Keratinocyte (primary cell): ENCODE measurements around the gene BMPER. TPM values are rescaled to one million over a fixed set of nuclear protein-coding genes. Genes with fewer than 3 reads are reported as not detected.

Experiments used
- DNase-seq: peaks from one replicate; pipeline ENCODE4 v3.0.0-alpha.2; 2011; ENCODE audit warnings: low read depth, missing footprints, low spot score
- FAIRE-seq: peaks from 2 replicates; lab custom pipeline; 2011; peaks lifted over from hg19 to GRCh38; lab: Jason Lieb, UNC
- H2AFZ ChIP-seq: 2 replicates; pipeline ENCODE4 v1.6.0; 2012; ENCODE audit warnings: low read length, control low read depth, inconsistent platforms; ENCODE audit not compliant: control insufficient read depth
- H3K27ac ChIP-seq: 2 replicates; pipeline ENCODE4 v1.5.1; 2011; ENCODE audit warnings: low read length; ENCODE audit not compliant: control insufficient read depth, insufficient read depth
- H3K27me3 ChIP-seq: 3 replicates; pipeline ENCODE4 v1.6.0; 2011; ENCODE audit warnings: low read length; ENCODE audit not compliant: control insufficient read depth, insufficient read depth; ENCODE audit errors: extremely low read depth
- H3K36me3 ChIP-seq, 2 experiments: 2 replicates in 1 of 2; 3 replicates in 1 of 2; pipeline ENCODE4 v1.5.1; 2011; ENCODE audit warnings: low read length in 2 of 2, mild to moderate bottlenecking in 1 of 2; ENCODE audit not compliant: control insufficient read depth in 2 of 2, insufficient read depth in 2 of 2; ENCODE audit errors: extremely low read depth in 1 of 2
- H3K4me1 ChIP-seq: 3 replicates; pipeline ENCODE4 v1.5.1; 2011; ENCODE audit warnings: low read length; ENCODE audit not compliant: control insufficient read depth, insufficient read depth; ENCODE audit errors: extremely low read depth
- H3K4me2 ChIP-seq: 3 replicates; pipeline ENCODE4 v1.6.0; 2011; ENCODE audit warnings: low read depth, low read length; ENCODE audit not compliant: control insufficient read depth, insufficient read depth; ENCODE audit errors: extremely low read depth
- H3K4me3 ChIP-seq, 3 experiments: fragments of 200-600 bp in 1 of 3; sonication (generic) in 1 of 3; 2 replicates in 2 of 3; 3 replicates in 1 of 3; pipeline ENCODE4 v1.5.1; 2011 to 2016; ENCODE audit warnings: low read length in 3 of 3, mild to moderate bottlenecking in 3 of 3, control low read depth in 2 of 3, inconsistent platforms in 1 of 3, low read depth in 1 of 3, mixed read lengths in 1 of 3, mixed run types in 1 of 3, moderate library complexity in 1 of 3; ENCODE audit not compliant: control insufficient read depth in 2 of 3, insufficient read depth in 2 of 3; ENCODE audit errors: extremely low read depth in 1 of 3
- H3K79me2 ChIP-seq: 2 replicates; pipeline ENCODE4 v1.6.0; 2012; ENCODE audit warnings: low read length; ENCODE audit not compliant: control insufficient read depth, insufficient read depth
- H3K9ac ChIP-seq: 3 replicates; pipeline ENCODE4 v1.6.0; 2011; ENCODE audit warnings: low read length; ENCODE audit not compliant: control insufficient read depth, insufficient read depth; ENCODE audit errors: extremely low read depth
- H3K9me1 ChIP-seq: 3 replicates; pipeline ENCODE4 v1.6.0; 2011; ENCODE audit warnings: low read length; ENCODE audit not compliant: control insufficient read depth, insufficient read depth; ENCODE audit errors: extremely low read depth
- H3K9me3 ChIP-seq: 2 replicates; pipeline ENCODE4 v1.5.1; 2012; ENCODE audit warnings: low read depth, low read length; ENCODE audit not compliant: control insufficient read depth
- H4K20me1 ChIP-seq: 3 replicates; pipeline ENCODE4 v1.6.0; 2011; ENCODE audit warnings: low read length; ENCODE audit not compliant: control insufficient read depth, insufficient read depth; ENCODE audit errors: extremely low read depth
- EZH2 ChIP-seq: IDR thresholded peaks from one replicate; pipeline ENCODE4 v1.6.1; 2012; ENCODE audit warnings: inconsistent platforms, mild to moderate bottlenecking, low read length, moderate library complexity
- dilution Hi-C: fragments of 300-500 bp; cut with MboI; formaldehyde crosslinking; loops from one replicate; pipeline ENCODE4 v1.7.0; 2020; ENCODE audit warnings: low sequenced_read_pairs; ENCODE audit not compliant: extremely low pct_ligation_motif_present
- polyA plus RNA-seq, 5 experiments: library from polyadenylated mRNA; depleted of rRNA in 3 of 5; stranded (reverse) in 3 of 5; stranded (forward) in 1 of 5; unstranded in 1 of 5; fragments of >200 nt; gene quantifications; 1 replicate in 1 of 5; 2 replicates in 3 of 5; 3 replicates in 1 of 5; pipeline versions ENCODE4 v1.2.1 to v1.2.3, GENCODE V29; 2011 to 2012; ENCODE audit warnings: missing spikeins in 2 of 5, low read depth in 1 of 5, low replicate concordance in 1 of 5
- TF ChIP-seq, protein P1 (sequence below), 3 experiments: IDR thresholded peaks in 1 of 3; conservative IDR thresholded peaks in 1 of 3; optimal IDR thresholded peaks in 1 of 3; 2 replicates in 2 of 3; 3 replicates in 1 of 3; pipeline versions ENCODE3 to v1.5.1; 2011; ENCODE audit warnings: low read length in 3 of 3, mild to moderate bottlenecking in 3 of 3, moderate library complexity in 2 of 3, control low read depth in 1 of 3, inconsistent platforms in 1 of 3; ENCODE audit not compliant: insufficient read depth in 2 of 3; ENCODE audit errors: extremely low read depth in 1 of 3

BMPER gene
- polyA plus RNA-seq, 1 donor (not counting 4 experiments of a cell fraction or from before 2014, with no cell fraction given) = 0.67 TPM

DNA sequence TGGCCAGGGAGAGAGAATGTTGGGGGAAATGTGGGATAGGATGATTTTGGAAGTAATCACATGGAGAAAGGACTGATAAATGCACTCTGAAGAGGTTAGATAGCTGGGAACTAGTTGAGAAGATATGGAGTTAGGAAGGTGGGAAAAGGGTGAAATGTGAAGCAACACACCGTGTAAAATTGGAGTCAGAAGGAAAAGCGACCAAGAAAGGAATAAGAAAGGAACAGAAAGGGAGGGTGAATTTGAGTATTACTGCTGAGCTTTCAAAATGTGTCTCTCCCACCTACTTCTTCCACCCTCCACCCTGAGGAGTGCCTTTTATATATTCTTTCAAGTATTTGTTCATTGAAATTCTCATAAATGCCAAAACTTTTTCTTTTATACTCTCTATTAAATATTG lies 171.8 kb downstream of the BMPER start:
- H3K9me1 ChIP-seq = no peaks in the 10 kb centered on the region
- no peak overlapping the region for H3K9ac ChIP-seq
- no peaks in the 10 kb centered on the region for H4K20me1 ChIP-seq
- H3K79me2 ChIP-seq = no peaks in the 10 kb centered on the region
- H2AFZ ChIP-seq = no peak overlapping the region
- TF ChIP-seq, protein P1, sequence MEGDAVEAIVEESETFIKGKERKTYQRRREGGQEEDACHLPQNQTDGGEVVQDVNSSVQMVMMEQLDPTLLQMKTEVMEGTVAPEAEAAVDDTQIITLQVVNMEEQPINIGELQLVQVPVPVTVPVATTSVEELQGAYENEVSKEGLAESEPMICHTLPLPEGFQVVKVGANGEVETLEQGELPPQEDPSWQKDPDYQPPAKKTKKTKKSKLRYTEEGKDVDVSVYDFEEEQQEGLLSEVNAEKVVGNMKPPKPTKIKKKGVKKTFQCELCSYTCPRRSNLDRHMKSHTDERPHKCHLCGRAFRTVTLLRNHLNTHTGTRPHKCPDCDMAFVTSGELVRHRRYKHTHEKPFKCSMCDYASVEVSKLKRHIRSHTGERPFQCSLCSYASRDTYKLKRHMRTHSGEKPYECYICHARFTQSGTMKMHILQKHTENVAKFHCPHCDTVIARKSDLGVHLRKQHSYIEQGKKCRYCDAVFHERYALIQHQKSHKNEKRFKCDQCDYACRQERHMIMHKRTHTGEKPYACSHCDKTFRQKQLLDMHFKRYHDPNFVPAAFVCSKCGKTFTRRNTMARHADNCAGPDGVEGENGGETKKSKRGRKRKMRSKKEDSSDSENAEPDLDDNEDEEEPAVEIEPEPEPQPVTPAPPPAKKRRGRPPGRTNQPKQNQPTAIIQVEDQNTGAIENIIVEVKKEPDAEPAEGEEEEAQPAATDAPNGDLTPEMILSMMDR (optimal IDR thresholded peaks at IDR 0.05 in 1 of 3, IDR thresholded peaks at IDR 0.05 in 1 of 3, conservative IDR thresholded peaks at IDR 0.05 in 1 of 3; ENCODE audit: extremely low read depth in 1 of 3, insufficient read depth in 2 of 3, low read length in 3 of 3) = no peak
- TF ChIP-seq EZH2 = no peak
- dilution Hi-C loops = no loop called here
- no peaks in the 10 kb centered on the region for H3K27me3 ChIP-seq
- no peak overlapping the region for H3K4me2 ChIP-seq
- no peaks in the 10 kb centered on the region for H3K9me3 ChIP-seq
- peaks cover 3% of the 10 kb centered on the region for H3K4me1 ChIP-seq
- DNase-seq (no peak), FAIRE-seq (no peak)
- H3K4me3 ChIP-seq = no peak overlapping the region
- no peaks in the 10 kb centered on the region for H3K36me3 ChIP-seq
- H3K27ac ChIP-seq = no peak overlapping the region

DNA sequence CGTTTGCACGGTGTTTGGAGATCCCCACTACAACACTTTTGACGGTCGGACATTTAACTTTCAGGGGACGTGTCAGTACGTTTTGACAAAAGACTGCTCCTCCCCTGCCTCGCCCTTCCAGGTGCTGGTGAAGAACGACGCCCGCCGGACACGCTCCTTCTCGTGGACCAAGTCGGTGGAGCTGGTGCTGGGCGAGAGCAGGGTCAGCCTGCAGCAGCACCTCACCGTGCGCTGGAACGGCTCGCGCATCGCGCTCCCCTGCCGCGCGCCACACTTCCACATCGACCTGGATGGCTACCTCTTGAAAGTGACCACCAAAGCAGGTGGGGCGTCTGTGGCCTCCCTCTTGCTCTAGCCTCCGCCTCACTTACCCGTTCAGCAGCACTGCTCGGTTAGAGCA lies 173.5 kb downstream of the BMPER start:
- Histone ChIP-seq H4K20me1 (no peaks in the 10 kb centered on the region), H3K4me3 (no peak overlapping the region), H3K9me3 (no peaks in the 10 kb centered on the region), H2AFZ (no peak overlapping the region), H3K27me3 (no peaks in the 10 kb centered on the region), H3K4me2 (no peak overlapping the region), H3K9me1 (no peaks in the 10 kb centered on the region), H3K36me3 (no peaks in the 10 kb centered on the region), H3K79me2 (no peaks in the 10 kb centered on the region), H3K9ac (no peak overlapping the region), H3K27ac (no peak overlapping the region), H3K4me1 (peaks cover 3% of the 10 kb centered on the region)
- no peak for FAIRE-seq
- TF ChIP-seq, protein P1 (optimal IDR thresholded peaks at IDR 0.05 in 1 of 3, IDR thresholded peaks at IDR 0.05 in 1 of 3, conservative IDR thresholded peaks at IDR 0.05 in 1 of 3; ENCODE audit: extremely low read depth in 1 of 3, insufficient read depth in 2 of 3, low read length in 3 of 3) = no peak
- no peak for TF ChIP-seq EZH2
- DNase-seq = no peak
- dilution Hi-C loops = no loop called here
